CD14-positive monocyte (primary cell): ENCODE results near the gene B3GLCT. TPM values are rescaled to one million over a fixed set of nuclear protein-coding genes. Genes with fewer than 3 reads are reported as not detected.

Source experiments
- DNase-seq, 3 donors: peaks; one replicate each; pipeline ENCODE4 v3.0.0-alpha.2; 2011 to 2022
- H2AFZ ChIP-seq: 2 replicates; pipeline ENCODE4 v1.6.0; 2012; ENCODE audit warnings: mild to moderate bottlenecking, low read depth, low read length, inconsistent platforms; ENCODE audit not compliant: insufficient read depth, poor library complexity, severe bottlenecking
- H3K27ac ChIP-seq, 2 donors: 1 replicate in 1 of 2; 2 replicates in 1 of 2; pipeline ENCODE4 v1.5.1; 2012 to 2013; ENCODE audit warnings: low read length in 2 of 2, control low read depth in 1 of 2, inconsistent platforms in 1 of 2, low read depth in 1 of 2, mild to moderate bottlenecking in 1 of 2
- H3K27me3 ChIP-seq, 2 donors: one replicate each; pipeline versions ENCODE4 v1.6.0 to v1.6.1; 2011 to 2013; ENCODE audit warnings: low read length in 2 of 2; ENCODE audit not compliant: control insufficient read depth in 2 of 2, insufficient read depth in 2 of 2
- H3K36me3 ChIP-seq, 2 donors: replicated peaks in 1 of 2; 1 replicate in 1 of 2; 2 replicates in 1 of 2; pipeline versions ENCODE4 v1.5.1 to v1.6.1; 2012 to 2013; ENCODE audit warnings: low read length in 2 of 2, control low read depth in 1 of 2, inconsistent platforms in 1 of 2, mild to moderate bottlenecking in 1 of 2; ENCODE audit not compliant: insufficient read depth in 2 of 2, control insufficient read depth in 1 of 2
- H3K4me1 ChIP-seq, 2 donors: 1 replicate in 1 of 2; 2 replicates in 1 of 2; pipeline versions ENCODE4 v1.5.1 to v1.6.1; 2012 to 2013; ENCODE audit warnings: low read length in 2 of 2, control low read depth in 1 of 2, inconsistent platforms in 1 of 2, mild to moderate bottlenecking in 1 of 2, moderate library complexity in 1 of 2; ENCODE audit not compliant: insufficient read depth in 2 of 2, control insufficient read depth in 1 of 2
- H3K4me2 ChIP-seq: replicated peaks from 2 replicates; pipeline ENCODE3; 2012; ENCODE audit warnings: low read length, moderate library complexity, mild to moderate bottlenecking; ENCODE audit not compliant: poor library complexity, severe bottlenecking; ENCODE audit errors: extremely low read depth
- H3K4me3 ChIP-seq, 3 experiments: fragments of 200-600 bp in 1 of 3; sonication (generic) in 1 of 3; replicated peaks in 1 of 3; 1 replicate in 2 of 3; 2 replicates in 1 of 3; pipeline ENCODE4 v1.5.1; 2011 to 2013; ENCODE audit warnings: low read length in 3 of 3, mild to moderate bottlenecking in 3 of 3, control low read depth in 2 of 3, low read depth in 2 of 3, inconsistent platforms in 1 of 3, moderate library complexity in 1 of 3
- H3K79me2 ChIP-seq: 2 replicates; pipeline ENCODE4 v1.6.0; 2012; ENCODE audit warnings: mild to moderate bottlenecking, control low read depth, inconsistent platforms, low read length, moderate library complexity; ENCODE audit not compliant: insufficient read depth
- H3K9ac ChIP-seq: 2 replicates; pipeline ENCODE4 v1.6.0; 2017; ENCODE audit warnings: low read length, mild to moderate bottlenecking; ENCODE audit not compliant: insufficient read depth, poor library complexity, severe bottlenecking
- H3K9me3 ChIP-seq, 2 donors: replicated peaks in 1 of 2; 1 replicate in 1 of 2; 2 replicates in 1 of 2; pipeline versions ENCODE4 v1.5.1 to v1.6.1; 2012 to 2013; ENCODE audit warnings: low read length in 2 of 2, control low read depth in 1 of 2; ENCODE audit not compliant: control insufficient read depth in 1 of 2, insufficient read depth in 1 of 2
- H4K20me1 ChIP-seq: 2 replicates; pipeline ENCODE4 v1.6.0; 2012; ENCODE audit warnings: mild to moderate bottlenecking, low read length, control low read depth, moderate library complexity; ENCODE audit not compliant: insufficient read depth
- H3K27ac Mint-ChIP-seq, 7 donors: one replicate each; pipeline ENCODE4 v1.8.0; 2020; ENCODE audit warnings: mild to moderate bottlenecking in 7 of 7, mixed read lengths in 7 of 7, moderate library complexity in 6 of 7, inconsistent platforms in 2 of 7
- H3K27me3 Mint-ChIP-seq, 3 donors: one replicate each; pipeline ENCODE4 v1.8.0; 2021 to 2022; ENCODE audit warnings: low read depth in 3 of 3, mild to moderate bottlenecking in 3 of 3, mixed read lengths in 3 of 3, moderate library complexity in 3 of 3, inconsistent platforms in 1 of 3
- H3K36me3 Mint-ChIP-seq, 2 donors: one replicate each; pipeline ENCODE4 v1.8.0; 2020; ENCODE audit warnings: mixed read lengths in 2 of 2, inconsistent platforms in 1 of 2, mild to moderate bottlenecking in 1 of 2
- H3K4me1 Mint-ChIP-seq: one replicate; pipeline ENCODE4 v1.8.0; 2020; ENCODE audit warnings: mild to moderate bottlenecking, mixed read lengths
- H3K4me3 Mint-ChIP-seq, 2 donors: one replicate each; pipeline ENCODE4 v1.8.0; 2020; ENCODE audit warnings: mild to moderate bottlenecking in 2 of 2, mixed read lengths in 2 of 2, moderate library complexity in 1 of 2
- H3K9me3 Mint-ChIP-seq, 7 donors: one replicate each; pipeline ENCODE4 v1.8.0; 2020 to 2022; ENCODE audit warnings: mixed read lengths in 7 of 7, mild to moderate bottlenecking in 6 of 7, moderate library complexity in 6 of 7, inconsistent platforms in 2 of 7
- CTCF ChIP-seq: fragments of 200-600 bp; IDR thresholded peaks from one replicate; pipeline ENCODE4 v1.8.0; 2022; ENCODE audit warnings: antibody characterized with exemption, mild to moderate bottlenecking
- WGBS: methylation state at CpG from one replicate; pipeline ENCODE4 v1.1.5; 2013; ENCODE audit warnings: missing lambda C conversion rate; ENCODE audit not compliant: insufficient coverage; 5-methylcytosine and 5-hydroxymethylcytosine counted together
- intact Hi-C, 2 donors: fragments of 100-400 bp; cut with micrococcal nuclease; formaldehyde crosslinking; loops; one replicate each; pipeline versions ENCODE4 v1.15.0 to v1.15.1; 2023
- polyA plus RNA-seq, 3 donors: library from polyadenylated mRNA; depleted of rRNA in 1 of 3; unstranded in 2 of 3; stranded (reverse) in 1 of 3; fragments of 300-500 nt in 2 of 3; fragments of >200 nt in 1 of 3; fragmentation: Illumina TruSeq in 2 of 3; gene quantifications; 1 replicate in 2 of 3; 2 replicates in 1 of 3; pipeline ENCODE4 v1.2.3, GENCODE V29; 2012 to 2021

Gene B3GLCT
- polyA plus RNA-seq, 3 donors, result 0.63 to 2.0 (median 2.0) TPM

- intact Hi-C loops, result no loop called here
- peaks cover 4 to 6% (median 5%) of the 10 kb centered on the region in 3 donors for H3K27me3 Mint-ChIP-seq
These were observed 2.8 kb upstream of the B3GLCT start for GRCh38 chr13:31196992-31197391.

GRCh38 chr13:31198519-31198918 is 1.3 kb upstream of the B3GLCT start:
- H3K79me2 ChIP-seq, result no peaks in the 10 kb centered on the region
- peaks cover 28% of the 10 kb centered on the region for H3K4me1 Mint-ChIP-seq
- H3K27ac Mint-ChIP-seq, result no peak overlapping the region
- H3K9me3 Mint-ChIP-seq, result no peaks in the 10 kb centered on the region
- H3K36me3 Mint-ChIP-seq, result no peaks in the 10 kb centered on the region
- H3K9ac ChIP-seq, result no peak overlapping the region
- no peak for TF ChIP-seq CTCF
- H3K4me1 ChIP-seq, result peaks cover 14 to 22% of the 10 kb centered on the region in 2 donors
- no peak overlapping the region for H3K4me3 Mint-ChIP-seq
- no peak overlapping the region for H2AFZ ChIP-seq
- intact Hi-C loops, result no loop called here
- no peak overlapping the region for H3K4me3 ChIP-seq
- H3K9me3 ChIP-seq, result no peaks in the 10 kb centered on the region
- no peak for DNase-seq
- no CpG with 5 or more reads among the region's 3 CpGs for WGBS
- no peaks in the 10 kb centered on the region for H3K27me3 ChIP-seq
- peaks cover 4 to 6% (median 5%) of the 10 kb centered on the region in 3 donors for H3K27me3 Mint-ChIP-seq
- H3K4me2 ChIP-seq, result no peak overlapping the region
- no peak overlapping the region for H3K27ac ChIP-seq
- H4K20me1 ChIP-seq, result no peaks in the 10 kb centered on the region
- no peaks in the 10 kb centered on the region for H3K36me3 ChIP-seq

More at GRCh38 chr13:31196992-31197391, 2.8 kb upstream of the B3GLCT start:
- no peak for TF ChIP-seq CTCF
- WGBS, result 100% methylated on average over 6 of the region's 6 CpGs
- H4K20me1 ChIP-seq, result no peaks in the 10 kb centered on the region
- H3K4me1 ChIP-seq, result peaks cover 14 to 16% of the 10 kb centered on the region in 2 donors
- H3K4me1 Mint-ChIP-seq, result peaks cover 23% of the 10 kb centered on the region
- no peak overlapping the region for H3K27ac ChIP-seq
- no peak for DNase-seq
- no peak overlapping the region for H3K4me3 Mint-ChIP-seq
- no peaks in the 10 kb centered on the region for H3K36me3 ChIP-seq
- H3K27me3 ChIP-seq, result no peaks in the 10 kb centered on the region
- H3K9me3 ChIP-seq, result no peaks in the 10 kb centered on the region
- no peaks in the 10 kb centered on the region for H3K36me3 Mint-ChIP-seq
- H3K9me3 Mint-ChIP-seq, result peaks cover 0 to 2% (median 0%) of the 10 kb centered on the region in 7 donors
- H3K79me2 ChIP-seq, result no peaks in the 10 kb centered on the region
- no peak overlapping the region for H3K4me3 ChIP-seq
- no peak overlapping the region for H2AFZ ChIP-seq
- H3K4me2 ChIP-seq, result no peak overlapping the region
- H3K9ac ChIP-seq, result no peak overlapping the region
- peak overlapping the region in 1 of 7 donors; percentile 18 for H3K27ac Mint-ChIP-seq
